Eye (tissue), 1 donor: ENCODE data around the gene CBFA2T2.
"Not testable (repeated sequence)": the region's sequence is repeated elsewhere in the genome, so short reads cannot be mapped to it uniquely, and the experiment has no call there.

ENCODE experiments used
- DNase-seq: peaks from one replicate; pipeline ENCODE4 v3.0.0-alpha.2; 2015

Gene CBFA2T2

DNA sequence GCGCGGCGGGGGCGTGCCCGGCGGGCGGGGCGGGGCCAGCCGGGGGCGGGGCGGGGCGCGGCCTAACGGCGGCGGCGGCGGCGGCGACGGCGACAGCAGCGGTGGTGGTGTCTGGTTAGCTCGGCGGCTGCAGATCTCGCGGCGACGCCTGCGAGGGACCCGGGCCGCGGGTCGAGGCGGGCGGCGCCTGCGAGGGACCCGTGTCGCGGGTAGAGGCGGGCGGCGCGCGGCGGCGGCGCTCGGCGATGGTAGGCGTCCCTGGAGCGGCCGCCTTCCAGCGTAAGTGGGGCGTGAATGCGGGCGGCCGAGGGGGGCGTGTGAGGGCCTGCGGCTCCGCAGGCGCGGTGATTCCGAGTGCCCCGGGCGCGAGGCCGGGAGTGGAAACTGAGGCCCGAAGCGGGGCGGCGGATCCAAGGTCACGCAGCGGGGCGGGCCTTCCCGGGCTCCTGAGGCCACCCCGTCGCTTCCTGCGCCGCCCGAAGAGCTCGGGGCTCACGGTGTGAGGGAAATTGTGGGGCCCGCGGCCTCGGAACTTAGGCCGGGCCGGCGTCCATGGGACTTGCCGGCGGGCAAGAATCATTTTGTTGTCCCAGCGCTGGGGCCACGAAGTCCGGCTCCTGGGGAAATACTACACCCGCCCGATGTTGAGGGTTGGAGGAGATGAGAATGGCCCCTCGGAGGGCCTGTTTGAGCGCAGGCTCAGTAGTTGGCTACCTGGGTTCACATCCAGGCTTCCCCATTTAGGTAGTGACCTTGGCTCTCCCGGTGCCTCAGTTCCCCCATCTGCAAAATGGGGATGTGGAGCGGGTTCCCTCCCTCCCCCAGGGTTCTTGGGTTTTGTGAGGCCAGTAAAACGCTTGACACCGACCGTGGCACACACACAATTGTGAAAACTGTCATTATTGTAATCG, at the start of gene CBFA2T2:
TSS of gene CBFA2T2 (plus strand) at position 74 of the 911 bp plus-strand sequence. CDS start at position 246, 172 bp downstream.
- DNase-seq, result peak; percentile 85

DNA sequence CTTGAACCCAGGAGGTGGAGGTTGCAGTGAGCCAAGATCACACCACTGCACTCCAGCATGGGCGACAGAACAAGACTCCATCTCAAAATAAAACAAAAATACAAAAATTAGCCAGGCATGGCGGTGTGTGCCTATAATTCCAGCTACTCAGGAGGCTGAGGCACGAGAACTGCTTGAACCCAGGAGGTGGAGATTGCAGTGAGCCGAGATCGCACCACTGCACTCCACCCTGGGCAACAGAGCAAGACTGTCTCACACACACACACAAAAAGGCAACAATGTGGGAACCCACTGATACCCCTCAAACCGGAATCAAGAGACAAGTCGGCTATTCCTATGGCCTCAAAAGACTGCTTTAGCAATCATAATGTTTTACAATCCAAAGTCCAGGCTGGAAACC, 49.3 kb upstream of the CBFA2T2 start:
- DNase-seq, result not testable (repeated sequence)

DNA sequence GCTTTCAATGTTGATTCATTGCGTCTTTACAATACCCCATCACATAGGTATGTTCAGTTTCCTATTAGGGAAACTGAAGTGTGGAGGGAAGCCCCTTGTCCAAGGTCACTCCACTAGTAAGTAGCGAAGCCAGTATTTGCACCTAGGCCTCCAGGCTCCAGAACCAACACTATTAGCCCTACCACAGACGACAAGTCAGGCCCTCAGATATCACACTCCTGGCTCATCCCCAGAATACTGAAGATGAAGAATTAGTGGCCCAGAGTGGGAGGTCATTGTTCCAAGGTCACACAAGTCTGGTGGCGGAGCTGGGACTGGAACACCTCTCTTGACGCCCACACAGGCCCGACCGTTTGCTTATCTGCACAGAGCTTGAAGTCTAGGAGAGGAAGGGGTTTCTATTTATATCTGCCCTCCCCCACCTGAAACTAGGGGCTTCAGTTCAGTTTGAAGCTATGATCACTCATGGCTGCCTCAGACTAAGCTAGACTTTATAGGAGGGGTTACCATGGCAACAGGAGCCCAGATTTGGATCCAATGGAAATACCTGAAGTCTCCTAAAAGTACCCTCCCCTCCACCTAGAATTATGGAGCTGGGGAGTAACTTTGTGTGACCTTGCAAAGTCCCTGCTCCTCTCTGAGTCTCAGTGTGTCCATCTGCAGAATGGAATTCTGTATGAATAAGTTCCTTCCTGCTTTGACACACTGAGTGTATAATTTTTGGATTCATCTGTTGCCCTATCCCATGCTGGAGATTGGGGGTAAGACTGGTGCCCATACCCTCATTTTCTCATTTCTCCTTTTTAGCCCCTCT, 48.5 kb upstream of the CBFA2T2 start:
- no peak for DNase-seq

DNA sequence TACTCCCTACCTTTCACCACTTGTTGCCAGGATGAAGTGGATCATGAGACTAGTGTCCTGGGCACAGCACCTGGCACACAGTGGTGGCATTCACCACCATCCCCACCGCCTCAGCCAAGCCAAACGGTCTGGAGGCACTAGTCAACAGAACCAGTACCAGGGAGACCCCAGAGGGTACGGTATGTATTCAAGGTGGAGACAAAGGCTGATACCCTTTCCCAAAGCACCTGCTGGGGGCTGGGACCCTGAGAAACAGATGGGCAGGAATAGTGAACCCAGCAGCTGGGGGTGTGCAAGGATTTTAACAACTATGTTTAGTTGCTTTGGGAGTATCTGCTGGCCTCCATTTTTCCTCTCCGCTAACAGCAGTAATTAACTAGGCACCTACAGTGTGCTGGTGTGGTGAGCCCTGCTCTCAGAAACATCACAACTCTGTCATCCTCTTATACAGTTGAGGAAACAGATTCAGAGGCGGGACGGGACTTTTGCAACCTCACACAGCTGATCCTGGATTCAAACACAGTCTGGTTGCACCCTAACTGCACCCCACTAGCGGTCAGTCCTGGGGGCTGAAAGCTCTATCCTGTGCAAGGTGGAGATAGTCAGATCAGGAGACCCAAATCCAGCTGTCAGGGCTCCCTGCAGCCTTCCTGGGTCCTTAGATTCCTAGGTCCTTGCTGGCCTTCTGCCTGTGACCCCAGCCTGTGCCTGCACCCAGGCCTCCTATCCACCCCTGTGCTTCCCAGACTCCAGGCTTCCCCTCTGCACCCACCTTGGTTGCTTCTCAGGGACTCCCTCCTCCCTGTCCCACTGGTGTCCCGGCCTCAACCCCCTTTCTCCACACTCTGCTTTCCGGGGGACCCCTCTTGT, 47.5 kb upstream of the CBFA2T2 start:
- DNase-seq, result no peak

DNA sequence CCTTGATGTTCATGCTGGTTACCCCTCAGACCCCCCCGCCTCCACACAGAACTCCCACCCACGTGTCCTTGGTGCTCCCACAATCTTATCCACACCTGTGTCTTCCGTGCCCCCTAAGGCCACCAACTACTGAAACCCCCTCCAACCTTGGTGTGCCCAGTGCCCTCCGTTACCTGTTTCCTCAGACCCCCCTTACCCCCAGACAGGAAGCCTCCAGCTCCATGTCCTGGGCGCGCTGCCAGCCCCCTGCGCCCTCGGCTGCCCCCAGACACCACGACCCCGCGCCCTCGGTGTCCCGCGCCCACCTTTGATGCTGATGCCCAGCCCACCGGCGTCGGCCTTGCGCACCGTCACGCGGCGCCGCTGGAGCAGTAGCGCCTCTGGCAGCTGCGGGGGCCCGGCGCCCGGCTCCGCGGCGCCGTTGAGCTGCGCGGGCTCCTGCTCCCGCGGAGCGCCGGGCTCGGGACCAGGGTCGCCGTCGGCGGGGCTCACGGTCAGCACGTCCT, 46.8 kb upstream of the CBFA2T2 start:
- peak; percentile 66 for DNase-seq

DNA sequence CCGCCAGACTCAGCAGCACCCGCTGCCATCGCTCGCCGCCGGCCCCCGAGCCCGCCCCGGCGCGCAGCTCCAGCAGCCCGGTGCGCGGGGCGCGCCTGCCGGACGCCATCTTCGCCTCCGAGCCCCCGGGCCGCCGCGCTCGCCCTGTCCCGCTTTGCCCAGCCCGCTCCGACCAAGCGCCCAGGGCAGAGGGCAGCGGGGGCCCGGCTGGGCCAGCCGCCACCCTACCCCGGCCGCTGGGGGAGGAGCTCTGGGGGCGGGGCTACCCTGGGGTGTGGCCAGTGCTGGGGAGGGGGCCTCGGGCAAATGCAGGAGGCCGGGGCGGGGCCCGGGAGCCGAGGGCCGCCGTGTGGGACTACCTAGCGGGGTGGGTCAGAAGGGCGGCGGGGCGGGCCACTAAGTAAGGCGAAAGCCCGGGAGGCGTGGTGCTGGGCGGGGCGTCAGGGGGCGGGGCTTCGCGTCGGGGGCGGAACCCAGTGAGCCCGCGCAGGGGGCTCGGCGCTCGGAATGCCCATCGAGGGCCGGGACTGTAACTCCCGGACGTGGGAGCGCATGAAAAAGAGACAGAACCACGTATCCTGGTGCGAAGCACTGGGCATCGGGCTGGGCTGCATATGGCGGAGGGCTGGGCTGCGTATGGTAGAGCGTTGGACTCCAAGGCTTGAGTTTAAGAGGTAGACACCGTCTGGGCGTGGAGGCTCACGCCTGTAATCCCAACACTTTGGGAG, 46.2 kb upstream of the CBFA2T2 start, which contains the start of gene SNTA1:
TSS of gene SNTA1 (minus strand) at position 252 of the 728 bp plus-strand sequence. CDS start at position 109, 143 bp downstream.
- DNase-seq, result peak; percentile 90

DNA sequence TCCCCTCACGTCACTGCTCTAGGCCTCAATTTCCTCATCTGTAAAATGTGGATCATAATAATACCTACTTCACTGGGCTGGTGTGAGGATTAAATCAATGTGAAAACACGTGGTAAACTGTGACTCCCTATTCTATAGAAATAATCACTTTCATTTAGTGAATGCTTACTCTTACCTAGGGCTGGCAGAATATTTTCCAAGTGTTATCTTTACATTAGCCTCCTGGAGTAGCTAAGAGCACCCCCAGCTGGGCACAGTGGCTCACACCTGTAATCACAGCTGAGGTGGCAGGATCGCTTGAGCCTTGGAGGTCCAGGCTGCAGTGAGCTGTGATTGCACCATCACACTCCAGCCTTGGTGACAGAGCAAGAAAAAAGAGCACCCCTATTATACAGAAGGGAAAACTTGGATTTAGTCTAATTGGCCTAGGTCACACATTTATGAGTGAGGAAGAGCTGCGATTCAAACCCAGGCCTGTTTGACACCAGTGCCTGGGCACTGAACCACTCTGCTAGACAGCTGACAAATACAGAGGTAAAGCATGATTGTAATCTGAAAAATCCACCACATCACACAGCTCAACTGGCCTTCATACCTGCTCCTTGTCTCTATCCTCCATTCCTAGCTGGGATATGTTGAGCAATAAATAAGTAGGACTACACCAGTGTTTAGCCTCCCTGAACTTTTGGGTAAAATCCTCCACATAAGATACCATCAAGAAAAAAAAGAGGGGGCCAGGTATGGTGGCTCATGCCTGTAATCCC, 44.9 kb upstream of the CBFA2T2 start:
- no peak for DNase-seq

DNA sequence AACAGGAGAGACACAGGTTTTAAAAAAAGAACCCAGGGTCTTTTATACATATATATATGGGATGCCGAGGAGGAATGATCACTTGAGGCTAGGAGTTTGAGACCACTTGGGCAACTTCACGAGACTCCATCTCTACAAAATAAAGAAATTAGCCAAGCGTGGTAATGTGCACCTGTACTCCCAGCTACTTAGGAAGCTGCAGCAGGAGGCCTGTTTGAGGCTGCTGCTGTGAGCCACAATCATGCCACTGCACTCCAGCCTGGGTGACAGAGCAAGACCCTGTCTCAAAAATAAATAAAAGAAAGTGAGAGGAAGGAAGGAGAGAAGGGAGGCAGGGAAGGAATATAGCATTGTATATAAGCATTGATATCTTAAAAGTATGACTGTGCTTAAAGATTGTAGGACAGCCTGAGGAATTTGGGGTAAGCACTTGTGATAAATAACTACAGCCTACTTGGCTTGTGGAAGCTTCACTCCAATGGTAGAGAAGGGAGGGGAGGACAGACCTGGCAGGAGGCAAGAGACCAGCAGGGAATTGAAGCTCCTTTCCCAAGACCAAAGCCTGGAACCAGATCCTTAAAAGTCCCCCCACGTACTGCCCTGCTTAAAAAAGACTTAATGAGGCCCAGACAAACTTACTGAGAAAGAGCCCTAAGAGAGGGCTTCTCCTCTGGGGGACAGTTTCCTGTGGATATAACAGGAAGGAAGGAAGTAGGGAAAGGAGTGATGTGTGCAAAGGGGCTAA, 43.8 kb upstream of the CBFA2T2 start:
- DNase-seq, result no peak

DNA sequence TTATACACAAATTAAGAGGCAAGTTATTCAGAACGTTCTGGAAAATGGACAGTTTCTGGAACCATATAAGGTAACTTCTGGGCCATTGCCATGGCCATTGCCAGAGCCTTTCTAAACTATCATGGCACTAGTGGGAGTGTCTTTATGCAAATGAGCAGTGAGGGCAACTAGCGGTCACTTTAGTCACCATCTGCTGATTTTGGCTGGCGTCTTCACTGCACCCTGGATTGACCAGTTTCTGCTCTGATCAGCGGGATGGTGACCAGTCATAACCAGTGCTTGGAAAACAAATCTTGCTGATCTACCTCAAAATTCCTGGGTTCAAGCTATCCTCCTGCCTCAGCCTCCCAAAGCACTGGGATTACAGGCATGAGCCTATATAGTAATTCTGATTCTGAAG, 39.0 kb upstream of the CBFA2T2 start:
- no peak for DNase-seq

DNA sequence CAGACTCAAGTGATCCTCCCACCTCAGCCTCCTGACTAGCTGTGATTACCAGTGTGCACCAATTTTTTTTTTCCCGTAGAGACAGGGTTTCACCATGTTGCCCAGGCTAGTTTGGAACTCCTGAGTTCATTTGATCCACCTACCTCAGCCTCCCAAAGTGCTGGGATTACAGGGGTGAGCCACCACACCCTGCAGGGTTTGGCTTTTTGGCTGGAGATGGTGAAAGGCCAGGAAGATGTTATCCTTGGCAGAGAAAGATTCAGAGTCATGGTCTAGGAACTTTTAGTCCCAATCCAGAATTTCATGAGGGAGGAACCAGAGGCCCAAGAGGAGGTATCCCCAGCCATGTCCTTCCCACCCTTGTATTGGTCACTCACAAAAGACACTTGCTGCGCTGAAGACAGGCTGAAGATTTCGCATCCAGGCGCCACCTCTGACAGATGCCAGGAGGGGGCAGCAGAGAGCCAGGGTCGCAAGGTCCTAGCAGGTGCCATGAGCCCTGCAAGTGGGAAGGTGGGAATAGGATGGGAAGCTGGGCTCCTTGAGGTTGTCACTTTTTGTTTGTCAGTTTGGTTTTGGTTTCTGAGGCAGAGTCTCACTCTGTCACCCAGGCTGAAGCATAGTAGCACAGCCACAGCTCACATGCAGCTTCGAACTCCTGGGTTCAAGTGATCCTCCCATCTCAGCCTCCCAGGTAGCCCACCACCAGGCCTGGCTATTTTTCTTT, 32.8 kb upstream of the CBFA2T2 start:
- peak; percentile 94 for DNase-seq

DNA sequence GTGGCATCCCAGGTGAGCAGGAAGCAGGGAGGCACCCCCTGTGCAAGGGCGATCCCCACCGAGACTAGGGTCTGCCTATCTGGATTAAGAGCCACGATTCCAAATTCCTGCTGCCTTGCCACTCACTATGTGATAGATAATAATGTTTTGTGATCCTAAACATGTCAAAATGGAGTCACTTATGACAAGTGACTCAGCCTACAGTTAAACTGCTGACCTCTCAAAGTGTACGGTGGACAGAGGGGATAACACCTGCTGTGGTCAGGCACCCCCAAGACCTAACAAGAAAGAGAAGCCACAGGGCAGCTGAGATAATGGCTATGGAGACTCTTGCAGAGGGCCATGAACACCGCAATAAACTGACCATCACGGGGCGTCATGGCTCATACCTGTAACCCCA, 30.3 kb upstream of the CBFA2T2 start:
- DNase-seq, result no peak

DNA sequence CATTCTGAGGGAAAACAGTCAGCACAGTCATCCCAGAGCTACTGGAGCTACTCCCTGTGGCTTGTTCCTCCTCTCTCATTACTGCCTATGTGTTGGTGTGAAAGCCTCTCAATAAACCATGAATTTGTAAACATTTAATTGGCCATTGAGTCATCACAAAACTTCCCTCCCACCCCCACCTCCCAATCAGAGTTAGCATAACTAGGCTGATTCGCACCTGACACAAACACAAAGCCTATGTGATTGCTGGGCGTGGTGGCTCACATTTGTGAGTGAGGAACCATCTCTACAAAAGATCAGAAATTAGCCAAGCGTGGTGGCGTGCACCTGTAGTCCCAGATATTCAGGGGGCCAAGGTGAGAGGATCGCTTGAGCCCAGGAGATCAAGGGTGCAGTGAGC, 29.2 kb upstream of the CBFA2T2 start:
- no peak for DNase-seq

DNA sequence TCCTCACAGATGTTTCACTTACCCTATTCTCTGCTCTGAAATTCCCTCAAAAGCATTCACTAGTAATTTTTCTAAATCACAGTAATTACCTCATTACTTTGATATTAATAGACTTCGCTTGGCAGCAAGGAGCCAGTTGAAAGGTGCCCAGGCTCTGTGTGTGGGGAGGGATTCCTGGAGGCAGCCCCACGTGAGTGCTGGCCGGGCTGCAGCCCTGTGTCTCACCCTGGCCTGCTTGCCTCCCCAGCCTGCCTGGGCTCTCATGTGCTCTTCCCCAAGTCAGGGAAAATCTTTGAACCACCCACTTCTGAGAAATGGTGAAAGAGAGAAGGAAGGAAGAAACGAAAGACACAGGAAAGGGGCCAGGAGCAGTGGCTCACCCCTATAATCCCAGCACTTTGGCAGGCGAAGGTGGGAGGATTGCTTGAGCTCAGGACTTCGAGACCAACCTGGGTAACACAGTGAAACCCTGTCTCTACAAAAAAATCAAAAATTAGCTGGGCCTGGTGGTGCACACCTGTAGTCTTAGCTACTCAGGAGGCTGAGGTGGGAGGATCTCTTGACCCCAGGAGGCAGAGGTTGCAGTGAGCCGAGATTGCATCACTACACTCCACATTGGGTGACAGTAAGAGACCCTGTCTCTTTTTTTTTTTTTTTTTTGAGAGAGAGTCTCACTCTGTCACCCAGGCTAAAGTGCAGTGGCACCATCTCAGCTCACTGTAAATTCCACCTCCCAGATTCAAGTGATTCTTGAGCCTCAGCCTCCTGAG, 26.4 kb upstream of the CBFA2T2 start:
- DNase-seq, result no peak

DNA sequence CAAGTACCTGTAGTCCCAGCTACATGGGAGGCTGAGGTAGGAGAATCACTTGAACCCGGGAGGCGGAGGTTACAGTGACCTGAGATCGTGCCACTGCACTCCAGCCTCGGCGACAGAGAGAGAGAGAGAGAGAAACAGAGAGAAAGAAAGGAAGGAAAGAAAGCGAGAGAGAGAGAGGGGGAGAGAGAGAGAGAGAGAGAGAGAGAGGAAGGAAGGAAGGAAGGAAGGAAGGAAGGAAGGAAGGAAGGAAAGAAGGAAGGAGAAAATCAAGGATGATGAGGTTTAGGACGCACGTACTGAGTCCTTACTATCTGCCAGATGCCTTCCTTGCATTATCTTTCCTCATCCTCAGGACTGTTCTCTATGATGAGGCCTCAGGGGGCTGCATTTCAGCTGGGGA, 25.1 kb upstream of the CBFA2T2 start:
- not testable (repeated sequence) for DNase-seq

DNA sequence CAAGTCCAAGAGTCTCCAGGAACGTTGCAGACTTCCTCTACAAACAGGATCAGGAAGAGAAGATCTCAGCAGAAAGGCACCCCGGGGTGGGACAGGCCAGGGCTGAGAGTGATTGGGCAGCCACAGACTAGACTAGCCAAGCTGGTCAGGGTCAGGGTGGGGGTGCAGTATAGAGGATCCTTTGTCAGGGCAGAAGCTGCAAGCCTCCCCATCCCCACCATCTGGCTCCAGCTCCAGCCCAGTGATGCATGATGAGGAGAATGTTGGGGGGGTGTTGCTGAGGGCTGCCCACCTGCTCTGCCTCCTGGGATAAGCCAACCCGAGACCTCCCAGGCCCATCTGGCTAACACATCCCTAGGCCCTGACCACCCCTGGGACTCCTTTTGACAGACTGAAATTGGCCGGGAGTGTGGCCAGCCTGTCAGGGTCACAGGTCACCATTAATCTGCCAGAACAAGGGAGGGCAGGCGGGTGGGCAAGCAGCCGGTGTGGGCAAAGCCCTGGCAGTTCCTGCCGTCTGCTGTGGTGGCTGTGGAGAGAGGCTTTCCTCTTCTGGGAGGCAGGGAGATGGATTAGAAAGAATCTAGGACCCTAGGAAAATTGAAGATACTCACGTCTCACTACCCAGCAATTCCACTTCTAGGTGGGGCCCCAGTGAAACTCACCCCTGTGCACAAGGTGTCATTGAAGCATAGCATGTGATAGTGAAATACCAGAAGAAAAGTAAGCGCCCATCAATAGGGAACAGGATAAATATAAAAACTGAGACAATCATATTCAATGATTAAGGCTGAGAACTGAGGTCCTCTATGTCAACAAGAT, 24.2 kb upstream of the CBFA2T2 start:
- DNase-seq, result peak; percentile 88

DNA sequence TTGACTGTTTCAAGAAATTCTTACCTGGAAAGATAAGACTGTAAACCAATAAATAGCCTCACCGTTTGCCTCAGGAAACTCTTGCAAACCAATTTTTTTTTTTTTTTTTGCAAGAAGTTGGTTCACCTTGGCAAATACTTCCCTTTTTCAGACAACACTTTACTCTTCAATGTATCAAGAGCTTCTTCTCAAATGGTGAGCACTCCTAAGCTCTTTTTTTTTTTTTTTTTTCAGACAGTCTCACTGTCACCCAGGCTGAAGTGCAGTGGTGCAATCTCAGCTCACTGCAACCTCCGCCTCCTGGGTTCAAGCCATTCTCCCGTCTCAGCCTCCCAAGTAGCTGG, 23.6 kb upstream of the CBFA2T2 start:
- no peak for DNase-seq

DNA sequence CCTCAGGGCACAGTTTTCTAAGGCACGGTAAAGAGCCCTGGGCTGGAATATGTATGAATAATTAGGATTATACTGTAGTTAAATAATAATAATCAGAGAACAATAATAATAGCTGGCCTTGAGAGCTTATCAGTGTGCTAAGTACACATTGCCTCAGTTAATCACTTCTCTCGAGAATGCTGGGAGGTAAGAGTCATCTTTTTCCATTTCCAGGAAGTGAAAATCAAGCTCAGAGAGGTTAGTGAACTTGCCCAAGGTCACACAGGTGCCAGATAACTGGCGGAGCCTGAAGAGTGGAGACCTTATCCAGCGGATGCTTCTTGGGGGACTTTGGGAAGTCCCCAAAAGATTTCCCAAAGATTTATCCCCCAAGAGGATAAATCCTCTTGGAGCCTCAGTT, 19.4 kb upstream of the CBFA2T2 start:
- DNase-seq, result no peak

DNA sequence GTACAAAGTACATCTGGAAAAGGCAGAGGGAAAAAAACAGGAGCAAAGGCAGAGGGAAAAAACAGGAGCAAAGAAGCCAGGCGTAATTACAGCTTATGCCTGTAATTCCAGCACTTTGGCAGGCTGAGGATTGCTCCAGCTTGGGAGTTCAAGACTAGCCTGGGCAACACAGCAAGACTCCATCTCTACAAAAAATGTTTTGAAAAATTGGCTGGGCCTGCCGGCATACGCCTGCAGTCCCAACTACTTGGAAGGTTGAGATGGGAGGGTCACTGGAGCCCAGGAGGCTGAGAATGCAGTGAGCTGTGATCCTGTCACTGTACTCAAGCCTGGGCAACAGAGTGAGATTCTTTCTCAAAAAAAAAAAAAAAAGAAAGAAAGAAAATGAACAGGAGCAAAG, 19.0 kb upstream of the CBFA2T2 start:
- no peak for DNase-seq
